Measurements from ENCODE around the gene MOGAT2.

- TF ChIP-seq CTCF (IDR thresholded peaks at IDR 0.05; ENCODE audit: extremely low read depth in 1 of 2, insufficient read depth in 1 of 2, low read depth in 1 of 2, low read length in 2 of 2): no peak
- no peak for TF ChIP-seq EZH2 (IDR thresholded peaks at IDR 0.05; ENCODE audit: borderline replicate concordance, low read depth, low read length, severe bottlenecking)
- no peak for TF ChIP-seq GATA2 (IDR thresholded peaks at IDR 0.05; ENCODE audit: insufficient read depth, insufficient read length, low read depth, low read length)
- TF ChIP-seq POLR2A (IDR thresholded peaks at IDR 0.05; ENCODE audit: low read depth, low read length): no peak
Measured at GRCh38 chr11:75770102-75770501, 52.5 kb downstream of the MOGAT2 start.
